HL-60 (cell line): ENCODE data around the gene SNX30.

Source experiments
- DNase-seq, 2 experiments: peaks; one replicate each; pipeline ENCODE4 v3.0.0-alpha.2; 2010 to 2020; ENCODE audit warnings: low read depth in 1 of 2, low spot score in 1 of 2
- H3K27ac ChIP-seq: fragments of 250-450 bp; sonication (Bioruptor Pico); replicated peaks from 2 replicates; pipeline ENCODE4 v1.5.1; 2020; ENCODE audit warnings: mild to moderate bottlenecking, moderate library complexity
- H3K27me3 ChIP-seq: fragments of 250-450 bp; sonication (Bioruptor Pico); 2 replicates; pipeline ENCODE4 v1.5.1; 2021; ENCODE audit warnings: mild to moderate bottlenecking, moderate library complexity; ENCODE audit not compliant: insufficient read depth, poor library complexity, severe bottlenecking
- H3K4me3 ChIP-seq: replicated peaks from 2 replicates; pipeline ENCODE4 v1.5.1; 2011; ENCODE audit warnings: mild to moderate bottlenecking, control low read depth, low read length; ENCODE audit not compliant: insufficient read depth
- CTCF ChIP-seq: IDR thresholded peaks from one replicate; pipeline ENCODE4 v1.5.1; 2011; ENCODE audit warnings: low read length, control low read depth, inconsistent platforms; ENCODE audit not compliant: insufficient read depth
- GABPA ChIP-seq: IDR thresholded peaks from 2 replicates; pipeline ENCODE4 v1.6.1; 2012; ENCODE audit warnings: low read depth
- POLR2AphosphoS5 ChIP-seq: IDR thresholded peaks from 2 replicates; pipeline ENCODE4 v1.6.1; 2012; ENCODE audit warnings: low read depth
- REST ChIP-seq: IDR thresholded peaks from 2 replicates; pipeline ENCODE4 v1.6.1; 2012; ENCODE audit warnings: low read depth; ENCODE audit not compliant: insufficient replicate concordance
- SPI1 ChIP-seq: IDR thresholded peaks from 2 replicates; pipeline ENCODE4 v1.6.1; 2012; ENCODE audit warnings: low read depth, mild to moderate bottlenecking, borderline replicate concordance

SNX30 gene

GRCh38 chr9:112780450-112781036, 30.0 kb downstream of the SNX30 start:
- no peak overlapping the region for H3K27ac ChIP-seq
- H3K4me3 ChIP-seq: no peak overlapping the region
- no peak for TF ChIP-seq GABPA
- TF ChIP-seq REST: no peak
- no peak for TF ChIP-seq CTCF
- no peak for TF ChIP-seq POLR2AphosphoS5
- no peak for TF ChIP-seq SPI1
- no peaks in the 10 kb centered on the region for H3K27me3 ChIP-seq
- no peak for DNase-seq

- Histone ChIP-seq H3K27me3 (no peaks in the 10 kb centered on the region), H3K4me3 (no peak overlapping the region), H3K27ac (no peak overlapping the region)
- DNase-seq: no peak
- no peak for TF ChIP-seq SPI1
- no peak for TF ChIP-seq POLR2AphosphoS5
- no peak for TF ChIP-seq REST
- no peak for TF ChIP-seq CTCF
- no peak for TF ChIP-seq GABPA
Measured at GRCh38 chr9:112782218-112782617, 31.7 kb downstream of the SNX30 start.

- H3K27me3 ChIP-seq: no peaks in the 10 kb centered on the region
- TF ChIP-seq CTCF (no peak), GABPA (no peak)
- no peak overlapping the region for H3K27ac ChIP-seq
- H3K4me3 ChIP-seq: no peak overlapping the region
- DNase-seq: no peak
Measured at GRCh38 chr9:112783551-112783954, 33.0 kb downstream of the SNX30 start.

GRCh38 chr9:112784020-112784785, 33.6 kb downstream of the SNX30 start:
- H3K4me3 ChIP-seq: no peak overlapping the region
- no peak for DNase-seq
- TF ChIP-seq GABPA (no peak), REST (no peak)
- no peak overlapping the region for H3K27ac ChIP-seq
- H3K27me3 ChIP-seq: no peaks in the 10 kb centered on the region
